ENCODE measurements around the gene ABHD12.
"Not testable (repeated sequence)": the region's sequence is repeated elsewhere in the genome, so short reads cannot be mapped to it uniquely, and the experiment has no call there.

ABHD12 gene

GRCh38 chr20:25353353-25353746 is 37.3 kb downstream of the ABHD12 start:
- no peak for DNase-seq

- no peak for DNase-seq
Measured at GRCh38 chr20:25352746-25353145, 37.9 kb downstream of the ABHD12 start.

GRCh38 chr20:25351024-25351360 is 39.6 kb downstream of the ABHD12 start:
- no peak for DNase-seq

GRCh38 chr20:25346349-25346748 is 44.3 kb downstream of the ABHD12 start:
- no peak for DNase-seq

- DNase-seq = no peak
Measured at GRCh38 chr20:25345721-25346120, 44.9 kb downstream of the ABHD12 start.

GRCh38 chr20:25344634-25345033 is 46.0 kb downstream of the ABHD12 start:
- DNase-seq = no peak

GRCh38 chr20:25341716-25342680 is 48.6 kb downstream of the ABHD12 start:
- no peak for DNase-seq

- no peak for DNase-seq
Measured at GRCh38 chr20:25340380-25340779, 50.3 kb downstream of the ABHD12 start.

- DNase-seq = no peak
Measured at GRCh38 chr20:25339608-25340007, 51.0 kb downstream of the ABHD12 start.

- no peak for DNase-seq
Measured at GRCh38 chr20:25338112-25339023, 52.3 kb downstream of the ABHD12 start.

- no peak for DNase-seq
Measured at GRCh38 chr20:25336561-25337422, 53.8 kb downstream of the ABHD12 start.

- not testable (repeated sequence) for DNase-seq
Measured at GRCh38 chr20:25334972-25335371, 55.7 kb downstream of the ABHD12 start.

GRCh38 chr20:25328954-25329498 is 61.6 kb downstream of the ABHD12 start:
- no peak for DNase-seq

GRCh38 chr20:25327521-25328235 is 63.0 kb downstream of the ABHD12 start:
- DNase-seq = no peak

- DNase-seq = no peak
Measured at GRCh38 chr20:25325997-25326396, 64.6 kb downstream of the ABHD12 start.

GRCh38 chr20:25325073-25325472 is 65.6 kb downstream of the ABHD12 start:
- DNase-seq = no peak

- no peak for DNase-seq
Measured at GRCh38 chr20:25324412-25324811, 66.2 kb downstream of the ABHD12 start.

GRCh38 chr20:25323496-25324246 is 67.0 kb downstream of the ABHD12 start:
- DNase-seq = no peak

GRCh38 chr20:25321991-25322390 is 68.6 kb downstream of the ABHD12 start:
- no peak for DNase-seq

- no peak for DNase-seq
Measured at GRCh38 chr20:25321262-25321831, 69.3 kb downstream of the ABHD12 start.

All from stimulated activated CD4-positive, alpha-beta T cell treated with anti-CD3 and anti-CD28 coated beads, Interleukin-4, amount 100 ng/mL, for 24 hours (primary cell).